ENCODE measurements around the gene MAPKAPK2. TPM values are rescaled to one million over a fixed set of nuclear protein-coding genes. Genes with fewer than 3 reads are reported as not detected.

The MAPKAPK2 gene
- polyA plus RNA-seq, 1 of the 3 experiments (the other 2 are of a cell fraction) = 46.8 TPM

DNA sequence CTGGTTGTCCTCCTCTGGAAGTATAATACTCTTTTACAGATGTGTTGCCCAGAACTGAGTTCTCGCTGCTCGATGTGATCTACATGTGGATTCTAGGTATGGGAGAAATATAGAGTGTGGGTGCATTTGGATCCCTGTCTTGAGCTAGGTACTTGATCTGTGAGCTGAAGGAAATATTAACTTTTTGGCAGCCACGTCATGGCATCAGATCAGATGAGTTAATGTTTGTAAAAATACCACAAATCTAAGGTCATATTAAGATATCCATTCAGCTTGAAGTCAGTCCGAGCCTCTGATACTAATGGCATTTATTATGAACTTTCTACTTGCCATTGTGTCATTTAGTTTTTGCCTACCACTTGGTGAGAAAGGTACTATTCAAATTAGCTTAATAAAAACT is 24.6 kb downstream of the MAPKAPK2 start (continued):
- TF ChIP-seq USF1 (IDR thresholded peaks at IDR 0.05; ENCODE audit: borderline replicate concordance, low read depth) = no peak
- no peak for TF ChIP-seq RAD21 (IDR thresholded peaks at IDR 0.05; ENCODE audit: low read length)

DNA sequence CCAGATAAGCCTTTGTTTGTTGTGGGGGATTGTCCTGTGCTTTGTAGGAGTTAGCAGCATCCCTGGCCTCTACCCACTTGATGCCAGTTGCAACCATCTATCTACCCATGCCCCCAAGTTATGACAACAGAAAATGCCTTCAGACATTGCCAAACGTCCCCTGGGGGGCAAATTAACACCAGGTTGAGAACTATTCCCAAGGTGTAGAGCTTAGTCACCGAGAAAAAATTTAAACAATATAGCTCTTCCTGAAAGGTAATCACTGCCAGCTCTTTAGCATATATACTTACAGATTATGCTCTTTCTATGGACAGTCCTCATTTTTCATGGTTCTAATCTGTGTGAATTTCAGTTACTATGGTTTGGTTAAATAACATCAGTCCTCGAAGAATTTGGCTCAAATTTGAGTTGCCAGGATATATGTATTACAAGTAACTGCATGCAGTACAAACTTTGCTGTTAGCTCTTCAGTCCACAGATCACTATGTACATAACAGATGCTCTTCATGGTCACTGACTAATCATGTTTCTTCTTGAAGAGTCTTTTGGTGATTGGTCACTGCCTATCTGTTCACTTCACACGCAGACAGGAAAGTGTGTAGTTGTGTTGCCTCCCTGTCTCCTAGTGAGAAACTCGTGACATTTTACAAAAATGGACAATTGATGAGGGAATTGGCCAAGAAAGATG is 25.2 kb downstream of the MAPKAPK2 start:
- WGBS (ENCODE audit: low lambda C conversion rate) = 82% methylated on average over 4 of the region's 5 CpGs
- Histone ChIP-seq H3K36me3 (replicated peaks in 1 of 2; ENCODE audit: control insufficient read depth in 1 of 2, insufficient read depth in 2 of 2, low read length in 1 of 2) (no peaks in the 10 kb centered on the region), H4K20me1 (ENCODE audit: insufficient read depth) (peaks cover 100% of the 10 kb centered on the region), H3F3A (replicated peaks; ENCODE audit: insufficient read depth) (no peaks in the 10 kb centered on the region), H3K9me3 (no peaks in the 10 kb centered on the region), H3K27ac (ENCODE audit: low read depth in 2 of 2, low read length in 1 of 2) (no peak overlapping the region), H3K4me2 (no peak overlapping the region), H3K4me3 (ENCODE audit: low read depth in 2 of 2, low read length in 1 of 2) (no peak overlapping the region), H3K79me2 (ENCODE audit: insufficient read depth) (peaks cover 99% of the 10 kb centered on the region), H3K27me3 (ENCODE audit: insufficient read depth) (no peaks in the 10 kb centered on the region), H3K4me1 (ENCODE audit: control insufficient read depth in 1 of 2, insufficient read depth in 2 of 2, low read depth in 1 of 2, low read length in 1 of 2) (peaks cover 32 to 35% of the 10 kb centered on the region in 2 experiments; a peak in 3 of 4 replicates), H3K9ac (no peak overlapping the region), H2AFZ (ENCODE audit: low read depth) (no peak overlapping the region), H3K9me2 (no peaks in the 10 kb centered on the region)
- no peak for DNase-seq
- POLR2A ChIA-PET = no interaction called here
- CTCF ChIA-PET = interaction anchor here (0.8 to 2.5 kb wide), 4 partner anchors 15 to 202 kb away, joined by 3 to 7 read pairs (median 5); no protein-coding TSS in a partner anchor
- no peak for TF ChIP-seq FOXM1 (IDR thresholded peaks at IDR 0.05; ENCODE audit: low read depth)
- no peak for TF ChIP-seq RCOR1 (IDR thresholded peaks at IDR 0.05; ENCODE audit: low read length)
- TF ChIP-seq SMC3 (IDR thresholded peaks at IDR 0.05; ENCODE audit: low read depth, low read length) = no peak
- no peak for TF ChIP-seq JUND (IDR thresholded peaks at IDR 0.05)

DNA sequence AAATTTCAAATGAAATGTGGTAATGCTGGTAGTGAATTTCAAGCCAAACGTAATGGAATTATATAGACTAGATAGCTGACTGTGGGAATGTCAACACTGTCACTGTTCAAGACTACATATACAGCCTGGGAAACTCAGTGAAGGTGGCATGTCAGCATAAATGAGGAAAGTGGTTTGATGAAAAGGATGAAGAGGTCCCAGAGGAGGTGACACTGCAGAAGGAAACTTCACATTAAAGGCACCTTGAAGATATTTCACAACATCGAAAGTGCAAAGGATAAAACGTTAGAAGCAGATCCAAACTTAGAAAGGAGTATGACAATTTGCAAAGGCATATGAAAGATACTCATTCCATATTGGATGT is 25.7 kb downstream of the MAPKAPK2 start:
- peaks cover 27 to 30% of the 10 kb centered on the region in 2 experiments; a peak in 3 of 4 replicates for H3K4me1 ChIP-seq (ENCODE audit: control insufficient read depth in 1 of 2, insufficient read depth in 2 of 2, low read depth in 1 of 2, low read length in 1 of 2)
- WGBS (ENCODE audit: low lambda C conversion rate) = 79% methylated on average over 3 of the region's 3 CpGs
- CTCF ChIA-PET = interaction anchor here (1.1 to 2.5 kb wide), 2 partner anchors 15 to 24 kb away, joined by 4 to 7 read pairs; no protein-coding TSS in a partner anchor
- peaks cover 100% of the 10 kb centered on the region for H4K20me1 ChIP-seq (ENCODE audit: insufficient read depth)
- no peaks in the 10 kb centered on the region for H3K36me3 ChIP-seq (replicated peaks in 1 of 2; ENCODE audit: control insufficient read depth in 1 of 2, insufficient read depth in 2 of 2, low read length in 1 of 2)
- no peaks in the 10 kb centered on the region for H3K9me2 ChIP-seq
- H3K9ac ChIP-seq = no peak overlapping the region
- H3K9me3 ChIP-seq = no peaks in the 10 kb centered on the region
- POLR2A ChIA-PET = no interaction called here
- no peak overlapping the region for H3K27ac ChIP-seq (ENCODE audit: low read depth in 2 of 2, low read length in 1 of 2)
- peaks cover 99% of the 10 kb centered on the region for H3K79me2 ChIP-seq (ENCODE audit: insufficient read depth)
- H3K27me3 ChIP-seq (ENCODE audit: insufficient read depth) = no peaks in the 10 kb centered on the region
- H3K4me3 ChIP-seq (ENCODE audit: low read depth in 2 of 2, low read length in 1 of 2) = no peak overlapping the region
- no peaks in the 10 kb centered on the region for H3F3A ChIP-seq (replicated peaks; ENCODE audit: insufficient read depth)
- DNase-seq = no peak
- no peak overlapping the region for H3K4me2 ChIP-seq
- no peak overlapping the region for H2AFZ ChIP-seq (ENCODE audit: low read depth)
- no peak for TF ChIP-seq ELF1 (IDR thresholded peaks at IDR 0.05)
- no peak for TF ChIP-seq FOSL2 (IDR thresholded peaks at IDR 0.05; ENCODE audit: borderline replicate concordance, low read depth)
- no peak for TF ChIP-seq TEAD4 (IDR thresholded peaks at IDR 0.05; ENCODE audit: borderline replicate concordance, insufficient read depth)

GRCh38 chr1:206713070-206713469 is 28.4 kb downstream of the MAPKAPK2 start:
- H4K20me1 ChIP-seq (ENCODE audit: insufficient read depth) = peaks cover 100% of the 10 kb centered on the region
- H3K79me2 ChIP-seq (ENCODE audit: insufficient read depth) = peaks cover 100% of the 10 kb centered on the region
- H3K4me1 ChIP-seq (ENCODE audit: control insufficient read depth in 1 of 2, insufficient read depth in 2 of 2, low read depth in 1 of 2, low read length in 1 of 2) = peaks cover 11 to 16% of the 10 kb centered on the region in 2 experiments; a peak in 3 of 4 replicates
- no peaks in the 10 kb centered on the region for H3K9me2 ChIP-seq
- no peaks in the 10 kb centered on the region for H3K27me3 ChIP-seq (ENCODE audit: insufficient read depth)
- no peak for TF ChIP-seq SIN3A (IDR thresholded peaks at IDR 0.05; ENCODE audit: borderline replicate concordance, low read depth, low read length)
- no peak for TF ChIP-seq PBX3 (IDR thresholded peaks at IDR 0.05)
- no peak for TF ChIP-seq SMC3 (IDR thresholded peaks at IDR 0.05; ENCODE audit: low read depth, low read length)
- no peak for TF ChIP-seq RAD21 (IDR thresholded peaks at IDR 0.05; ENCODE audit: low read length)
- TF ChIP-seq EZH2phosphoT487 (IDR thresholded peaks at IDR 0.05; ENCODE audit: borderline replicate concordance, low read depth) = no peak
- no peak overlapping the region for H3K9ac ChIP-seq
- H3K9me3 ChIP-seq = no peaks in the 10 kb centered on the region
- no peaks in the 10 kb centered on the region for H3K36me3 ChIP-seq (replicated peaks in 1 of 2; ENCODE audit: control insufficient read depth in 1 of 2, insufficient read depth in 2 of 2, low read length in 1 of 2)
- H3F3A ChIP-seq (replicated peaks; ENCODE audit: insufficient read depth) = no peaks in the 10 kb centered on the region
- POLR2A ChIA-PET = no interaction called here
- no peak overlapping the region for H3K4me3 ChIP-seq (ENCODE audit: low read depth in 2 of 2, low read length in 1 of 2)
- H3K27ac ChIP-seq (ENCODE audit: low read depth in 2 of 2, low read length in 1 of 2) = no peak overlapping the region
- no peak overlapping the region for H2AFZ ChIP-seq (ENCODE audit: low read depth)
- no peak overlapping the region for H3K4me2 ChIP-seq
- 95% methylated on average over 4 of the region's 4 CpGs for WGBS (ENCODE audit: low lambda C conversion rate)
- no peak for DNase-seq
- CTCF ChIA-PET = interaction anchor here (0.7 to 6.7 kb wide), 5 partner anchors 12 to 199 kb away, joined by 3 to 64 read pairs (median 6); no protein-coding TSS in a partner anchor

All from SK-N-SH (cell line).